GM12878 (cell line): ENCODE measurements around the gene FOXL1. TPM values are rescaled to one million over a fixed set of nuclear protein-coding genes. Genes with fewer than 3 reads are reported as not detected.

Experiments used
- NBN ChIP-seq: fragments of 450-650 bp; IDR thresholded peaks from 2 replicates; pipeline ENCODE4 v1.6.1; 2016
- NFYA ChIP-seq: IDR thresholded peaks from 2 replicates; pipeline ENCODE4 v1.6.1; 2011; ENCODE audit warnings: low read depth, mild to moderate bottlenecking, low read length, improper control_type of control experiment, borderline replicate concordance
- SP1 ChIP-seq: IDR thresholded peaks from one replicate; pipeline ENCODE4 v1.6.1; 2011; ENCODE audit warnings: low read depth, low read length
- SRF ChIP-seq, 2 experiments: IDR thresholded peaks; 2 replicates each; pipeline ENCODE4 v1.6.1; 2011; ENCODE audit warnings: low read depth in 2 of 2, low read length in 2 of 2, mild to moderate bottlenecking in 1 of 2, moderate library complexity in 1 of 2
- polyA plus RNA-seq, 11 experiments: library from polyadenylated mRNA; depleted of rRNA in 4 of 11; unstranded in 6 of 11; stranded (reverse) in 5 of 11; fragments of >200 nt; fragmentation: Nextera tagmentation in 4 of 11; fragmentation: Illumina TruSeq in 1 of 11; extraction: Ambion mirVana in 4 of 11; extraction: Trizol in 1 of 11; gene quantifications; 1 replicate in 1 of 11; 2 replicates in 10 of 11; pipeline versions ENCODE4 v1.2.1 to v1.2.3, GENCODE V29; 2011 to 2016; ENCODE audit warnings: inconsistent platforms in 2 of 11, missing spikeins in 2 of 11, low read depth in 1 of 11
- total RNA-seq, 4 experiments: library from RNA; depleted of rRNA in 3 of 4; stranded (reverse); fragments of >200 nt in 3 of 4; fragmentation: Illumina TruSeq in 1 of 4; extraction: Trizol in 1 of 4; gene quantifications; 2 replicates each; pipeline versions ENCODE4 v1.2.1 to v1.2.3, GENCODE V29; 2013 to 2021
- TF ChIP-seq, protein P1 (sequence below): fragments of 450-650 bp; IDR thresholded peaks from 2 replicates; pipeline ENCODE4 v1.6.1; 2018; ENCODE audit warnings: mild to moderate bottlenecking, low read depth, moderate library complexity; ENCODE audit not compliant: partially characterized antibody
- TF ChIP-seq, protein P2 (sequence below): fragments of 450-650 bp; IDR thresholded peaks from 2 replicates; pipeline ENCODE4 v1.6.1; 2017; ENCODE audit warnings: mild to moderate bottlenecking
- TF ChIP-seq, protein P3 (sequence below): fragments of 450-650 bp; IDR thresholded peaks from 2 replicates; pipeline ENCODE4 v1.6.1; 2017; ENCODE audit warnings: borderline replicate concordance
- TF ChIP-seq, protein P4 (sequence below): IDR thresholded peaks from 2 replicates; pipeline ENCODE4 v1.6.1; 2012; ENCODE audit warnings: improper control_type of control experiment, low read depth, low read length; ENCODE audit not compliant: insufficient replicate concordance

The FOXL1 gene
- total and polyA plus RNA-seq, 10 of the 15 experiments (the other 5 are each of a cell fraction or from before 2014, with no cell fraction given): 0.05 TPM; not detected in 9

DNA sequence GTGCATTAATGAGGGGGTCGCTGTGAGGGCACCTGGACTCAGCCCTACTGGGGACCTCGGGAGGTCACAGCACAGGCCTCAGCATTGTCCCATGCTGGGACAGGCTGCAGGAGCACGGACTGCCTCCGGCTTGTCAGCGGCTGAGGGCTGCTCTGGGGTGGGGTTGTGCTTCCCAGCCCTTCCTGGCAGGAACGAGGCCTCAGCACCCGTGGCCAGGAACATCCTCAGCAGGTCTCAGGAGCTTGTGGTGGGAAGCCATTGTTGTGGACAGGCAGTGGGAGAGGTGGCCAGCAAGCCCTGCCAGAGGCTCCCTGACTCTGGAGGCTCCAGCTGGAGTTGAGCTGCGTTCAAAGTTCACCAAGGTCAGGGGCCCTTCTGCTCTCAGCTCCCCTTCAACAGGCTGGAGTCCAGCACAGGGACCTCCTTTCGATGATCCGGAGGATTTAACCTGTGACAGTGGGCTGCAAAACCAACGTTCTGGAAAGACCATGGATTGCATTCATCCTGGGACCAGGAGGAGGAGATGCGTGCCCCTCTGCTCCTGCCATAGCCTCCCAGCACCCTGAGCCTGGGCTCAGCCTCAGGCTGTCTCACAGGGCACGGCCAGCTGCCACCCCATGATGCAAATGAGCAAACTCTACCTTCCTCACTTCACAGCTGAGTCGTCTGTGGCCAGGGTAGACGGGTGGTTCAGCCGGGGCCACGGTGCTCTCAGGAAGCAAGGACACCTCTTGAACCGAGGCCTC is 32.6 kb downstream of the FOXL1 start (continued):
- TF ChIP-seq, protein P1, sequence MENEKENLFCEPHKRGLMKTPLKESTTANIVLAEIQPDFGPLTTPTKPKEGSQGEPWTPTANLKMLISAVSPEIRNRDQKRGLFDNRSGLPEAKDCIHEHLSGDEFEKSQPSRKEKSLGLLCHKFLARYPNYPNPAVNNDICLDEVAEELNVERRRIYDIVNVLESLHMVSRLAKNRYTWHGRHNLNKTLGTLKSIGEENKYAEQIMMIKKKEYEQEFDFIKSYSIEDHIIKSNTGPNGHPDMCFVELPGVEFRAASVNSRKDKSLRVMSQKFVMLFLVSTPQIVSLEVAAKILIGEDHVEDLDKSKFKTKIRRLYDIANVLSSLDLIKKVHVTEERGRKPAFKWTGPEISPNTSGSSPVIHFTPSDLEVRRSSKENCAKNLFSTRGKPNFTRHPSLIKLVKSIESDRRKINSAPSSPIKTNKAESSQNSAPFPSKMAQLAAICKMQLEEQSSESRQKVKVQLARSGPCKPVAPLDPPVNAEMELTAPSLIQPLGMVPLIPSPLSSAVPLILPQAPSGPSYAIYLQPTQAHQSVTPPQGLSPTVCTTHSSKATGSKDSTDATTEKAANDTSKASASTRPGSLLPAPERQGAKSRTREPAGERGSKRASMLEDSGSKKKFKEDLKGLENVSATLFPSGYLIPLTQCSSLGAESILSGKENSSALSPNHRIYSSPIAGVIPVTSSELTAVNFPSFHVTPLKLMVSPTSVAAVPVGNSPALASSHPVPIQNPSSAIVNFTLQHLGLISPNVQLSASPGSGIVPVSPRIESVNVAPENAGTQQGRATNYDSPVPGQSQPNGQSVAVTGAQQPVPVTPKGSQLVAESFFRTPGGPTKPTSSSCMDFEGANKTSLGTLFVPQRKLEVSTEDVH: no peak
- TF ChIP-seq, protein P2, sequence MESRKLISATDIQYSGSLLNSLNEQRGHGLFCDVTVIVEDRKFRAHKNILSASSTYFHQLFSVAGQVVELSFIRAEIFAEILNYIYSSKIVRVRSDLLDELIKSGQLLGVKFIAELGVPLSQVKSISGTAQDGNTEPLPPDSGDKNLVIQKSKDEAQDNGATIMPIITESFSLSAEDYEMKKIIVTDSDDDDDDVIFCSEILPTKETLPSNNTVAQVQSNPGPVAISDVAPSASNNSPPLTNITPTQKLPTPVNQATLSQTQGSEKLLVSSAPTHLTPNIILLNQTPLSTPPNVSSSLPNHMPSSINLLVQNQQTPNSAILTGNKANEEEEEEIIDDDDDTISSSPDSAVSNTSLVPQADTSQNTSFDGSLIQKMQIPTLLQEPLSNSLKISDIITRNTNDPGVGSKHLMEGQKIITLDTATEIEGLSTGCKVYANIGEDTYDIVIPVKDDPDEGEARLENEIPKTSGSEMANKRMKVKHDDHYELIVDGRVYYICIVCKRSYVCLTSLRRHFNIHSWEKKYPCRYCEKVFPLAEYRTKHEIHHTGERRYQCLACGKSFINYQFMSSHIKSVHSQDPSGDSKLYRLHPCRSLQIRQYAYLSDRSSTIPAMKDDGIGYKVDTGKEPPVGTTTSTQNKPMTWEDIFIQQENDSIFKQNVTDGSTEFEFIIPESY: no peak
- TF ChIP-seq NFYA (no peak), SP1 (no peak), SRF (IDR thresholded peaks at IDR 0.05; ENCODE audit: low read depth in 2 of 2, low read length in 2 of 2) (no peak), NBN (no peak)
- TF ChIP-seq, protein P3, sequence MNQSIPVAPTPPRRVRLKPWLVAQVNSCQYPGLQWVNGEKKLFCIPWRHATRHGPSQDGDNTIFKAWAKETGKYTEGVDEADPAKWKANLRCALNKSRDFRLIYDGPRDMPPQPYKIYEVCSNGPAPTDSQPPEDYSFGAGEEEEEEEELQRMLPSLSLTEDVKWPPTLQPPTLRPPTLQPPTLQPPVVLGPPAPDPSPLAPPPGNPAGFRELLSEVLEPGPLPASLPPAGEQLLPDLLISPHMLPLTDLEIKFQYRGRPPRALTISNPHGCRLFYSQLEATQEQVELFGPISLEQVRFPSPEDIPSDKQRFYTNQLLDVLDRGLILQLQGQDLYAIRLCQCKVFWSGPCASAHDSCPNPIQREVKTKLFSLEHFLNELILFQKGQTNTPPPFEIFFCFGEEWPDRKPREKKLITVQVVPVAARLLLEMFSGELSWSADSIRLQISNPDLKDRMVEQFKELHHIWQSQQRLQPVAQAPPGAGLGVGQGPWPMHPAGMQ: no peak
- TF ChIP-seq, protein P4, sequence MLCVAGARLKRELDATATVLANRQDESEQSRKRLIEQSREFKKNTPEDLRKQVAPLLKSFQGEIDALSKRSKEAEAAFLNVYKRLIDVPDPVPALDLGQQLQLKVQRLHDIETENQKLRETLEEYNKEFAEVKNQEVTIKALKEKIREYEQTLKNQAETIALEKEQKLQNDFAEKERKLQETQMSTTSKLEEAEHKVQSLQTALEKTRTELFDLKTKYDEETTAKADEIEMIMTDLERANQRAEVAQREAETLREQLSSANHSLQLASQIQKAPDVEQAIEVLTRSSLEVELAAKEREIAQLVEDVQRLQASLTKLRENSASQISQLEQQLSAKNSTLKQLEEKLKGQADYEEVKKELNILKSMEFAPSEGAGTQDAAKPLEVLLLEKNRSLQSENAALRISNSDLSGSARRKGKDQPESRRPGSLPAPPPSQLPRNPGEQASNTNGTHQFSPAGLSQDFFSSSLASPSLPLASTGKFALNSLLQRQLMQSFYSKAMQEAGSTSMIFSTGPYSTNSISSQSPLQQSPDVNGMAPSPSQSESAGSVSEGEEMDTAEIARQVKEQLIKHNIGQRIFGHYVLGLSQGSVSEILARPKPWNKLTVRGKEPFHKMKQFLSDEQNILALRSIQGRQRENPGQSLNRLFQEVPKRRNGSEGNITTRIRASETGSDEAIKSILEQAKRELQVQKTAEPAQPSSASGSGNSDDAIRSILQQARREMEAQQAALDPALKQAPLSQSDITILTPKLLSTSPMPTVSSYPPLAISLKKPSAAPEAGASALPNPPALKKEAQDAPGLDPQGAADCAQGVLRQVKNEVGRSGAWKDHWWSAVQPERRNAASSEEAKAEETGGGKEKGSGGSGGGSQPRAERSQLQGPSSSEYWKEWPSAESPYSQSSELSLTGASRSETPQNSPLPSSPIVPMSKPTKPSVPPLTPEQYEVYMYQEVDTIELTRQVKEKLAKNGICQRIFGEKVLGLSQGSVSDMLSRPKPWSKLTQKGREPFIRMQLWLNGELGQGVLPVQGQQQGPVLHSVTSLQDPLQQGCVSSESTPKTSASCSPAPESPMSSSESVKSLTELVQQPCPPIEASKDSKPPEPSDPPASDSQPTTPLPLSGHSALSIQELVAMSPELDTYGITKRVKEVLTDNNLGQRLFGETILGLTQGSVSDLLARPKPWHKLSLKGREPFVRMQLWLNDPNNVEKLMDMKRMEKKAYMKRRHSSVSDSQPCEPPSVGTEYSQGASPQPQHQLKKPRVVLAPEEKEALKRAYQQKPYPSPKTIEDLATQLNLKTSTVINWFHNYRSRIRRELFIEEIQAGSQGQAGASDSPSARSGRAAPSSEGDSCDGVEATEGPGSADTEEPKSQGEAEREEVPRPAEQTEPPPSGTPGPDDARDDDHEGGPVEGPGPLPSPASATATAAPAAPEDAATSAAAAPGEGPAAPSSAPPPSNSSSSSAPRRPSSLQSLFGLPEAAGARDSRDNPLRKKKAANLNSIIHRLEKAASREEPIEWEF: no peak
